ENCODE measurements around the gene ZEB1. TPM values are rescaled to one million over a fixed set of nuclear protein-coding genes. Genes with fewer than 3 reads are reported as not detected.

Gene ZEB1
- total and polyA plus RNA-seq, 9 donors: 11.0 to 48.4 (median 40.2) TPM

- TF ChIP-seq POLR2A (IDR thresholded peaks at IDR 0.05) (no peak), EP300 (IDR thresholded peaks at IDR 0.05) (no peak)
- TF ChIP-seq, protein P1, sequence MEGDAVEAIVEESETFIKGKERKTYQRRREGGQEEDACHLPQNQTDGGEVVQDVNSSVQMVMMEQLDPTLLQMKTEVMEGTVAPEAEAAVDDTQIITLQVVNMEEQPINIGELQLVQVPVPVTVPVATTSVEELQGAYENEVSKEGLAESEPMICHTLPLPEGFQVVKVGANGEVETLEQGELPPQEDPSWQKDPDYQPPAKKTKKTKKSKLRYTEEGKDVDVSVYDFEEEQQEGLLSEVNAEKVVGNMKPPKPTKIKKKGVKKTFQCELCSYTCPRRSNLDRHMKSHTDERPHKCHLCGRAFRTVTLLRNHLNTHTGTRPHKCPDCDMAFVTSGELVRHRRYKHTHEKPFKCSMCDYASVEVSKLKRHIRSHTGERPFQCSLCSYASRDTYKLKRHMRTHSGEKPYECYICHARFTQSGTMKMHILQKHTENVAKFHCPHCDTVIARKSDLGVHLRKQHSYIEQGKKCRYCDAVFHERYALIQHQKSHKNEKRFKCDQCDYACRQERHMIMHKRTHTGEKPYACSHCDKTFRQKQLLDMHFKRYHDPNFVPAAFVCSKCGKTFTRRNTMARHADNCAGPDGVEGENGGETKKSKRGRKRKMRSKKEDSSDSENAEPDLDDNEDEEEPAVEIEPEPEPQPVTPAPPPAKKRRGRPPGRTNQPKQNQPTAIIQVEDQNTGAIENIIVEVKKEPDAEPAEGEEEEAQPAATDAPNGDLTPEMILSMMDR (IDR thresholded peaks at IDR 0.05): no peak
- H3K9me3 ChIP-seq: no peaks in the 10 kb centered on the region
- no peaks in the 10 kb centered on the region for H3K36me3 ChIP-seq
- no peak overlapping the region for H3K4me3 ChIP-seq
- no peaks in the 10 kb centered on the region for H3K27me3 ChIP-seq
- no peak for DNase-seq
- intact Hi-C loops (cut with DNase I): no loop called here
- H3K4me1 ChIP-seq (ENCODE audit: insufficient read depth): no peaks in the 10 kb centered on the region
- H3K27ac ChIP-seq: no peak overlapping the region
- 64 to 76% (median 70%) methylated on average over 1 of the region's 1 CpG for WGBS, 3 donors
Observed at GRCh38 chr10:31299119-31299518, 19.9 kb upstream of the ZEB1 start.

- Histone ChIP-seq H3K4me3 (no peak overlapping the region), H3K9me3 (no peaks in the 10 kb centered on the region), H3K27me3 (no peaks in the 10 kb centered on the region), H3K27ac (no peak overlapping the region), H3K4me1 (ENCODE audit: insufficient read depth) (no peaks in the 10 kb centered on the region), H3K36me3 (no peaks in the 10 kb centered on the region)
- intact Hi-C loops (cut with DNase I): no loop called here
- WGBS, 3 donors: 81 to 99% (median 96%) methylated on average over 3 of the region's 3 CpGs
- TF ChIP-seq POLR2A (IDR thresholded peaks at IDR 0.05) (no peak), EP300 (IDR thresholded peaks at IDR 0.05) (no peak)
- TF ChIP-seq, protein P1 (IDR thresholded peaks at IDR 0.05): no peak
- no peak for DNase-seq
Observed at GRCh38 chr10:31303212-31303611, 15.8 kb upstream of the ZEB1 start.

DNA sequence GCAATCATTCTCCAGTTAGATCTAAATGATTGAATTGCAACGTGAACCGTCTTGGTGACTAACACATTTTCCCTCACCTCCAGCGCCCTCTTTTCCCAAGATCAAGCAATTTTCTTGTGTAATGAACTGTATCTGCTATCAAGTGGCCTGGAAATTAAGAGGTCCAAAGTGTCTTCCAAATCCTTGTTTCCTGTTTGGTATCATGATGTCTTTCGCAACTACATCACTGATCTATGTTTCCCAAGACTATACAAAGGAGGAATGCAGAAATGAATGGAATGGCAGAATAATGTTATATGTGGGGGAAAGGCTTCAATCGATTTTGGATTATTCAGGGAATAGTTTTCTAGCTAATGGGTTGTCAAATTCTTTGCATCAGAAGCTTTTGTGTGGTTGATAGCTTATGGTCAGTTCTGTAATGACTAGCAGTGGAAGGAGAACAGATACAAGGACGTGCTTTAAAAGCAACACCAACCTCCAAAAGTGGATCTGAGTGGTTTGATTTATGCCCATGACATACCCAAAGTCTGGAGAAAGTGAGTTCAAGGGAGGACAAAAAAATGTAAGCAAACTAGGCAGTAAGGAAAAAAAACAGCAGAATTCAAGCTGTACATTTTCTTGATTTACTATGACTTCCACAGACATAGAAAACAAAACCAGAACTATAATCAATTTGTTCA, 14.6 kb upstream of the ZEB1 start:
- H3K36me3 ChIP-seq: no peaks in the 10 kb centered on the region
- TF ChIP-seq, protein P1 (IDR thresholded peaks at IDR 0.05): no peak
- TF ChIP-seq EP300 (IDR thresholded peaks at IDR 0.05) (no peak), POLR2A (IDR thresholded peaks at IDR 0.05) (no peak)
- no peak overlapping the region for H3K4me3 ChIP-seq
- no peaks in the 10 kb centered on the region for H3K9me3 ChIP-seq
- DNase-seq: no peak
- intact Hi-C loops (cut with DNase I): no loop called here
- no peak overlapping the region for H3K27ac ChIP-seq
- no peaks in the 10 kb centered on the region for H3K27me3 ChIP-seq
- WGBS, 3 donors: 84 to 88% (median 84%) methylated on average over 6 of the region's 6 CpGs
- H3K4me1 ChIP-seq (ENCODE audit: insufficient read depth): no peaks in the 10 kb centered on the region

- no peak for TF ChIP-seq POLR2A (IDR thresholded peaks at IDR 0.05)
- TF ChIP-seq, protein P1 (IDR thresholded peaks at IDR 0.05): no peak
- no peak for TF ChIP-seq EP300 (IDR thresholded peaks at IDR 0.05)
- DNase-seq: no peak
- Histone ChIP-seq H3K27ac (no peak overlapping the region), H3K9me3 (no peaks in the 10 kb centered on the region), H3K27me3 (no peaks in the 10 kb centered on the region), H3K36me3 (no peaks in the 10 kb centered on the region), H3K4me1 (ENCODE audit: insufficient read depth) (no peaks in the 10 kb centered on the region), H3K4me3 (no peak overlapping the region)
- WGBS, 3 donors: 92 to 100% (median 97%) methylated on average over 3 of the region's 3 CpGs
- intact Hi-C loops (cut with DNase I): loop anchor here (5.0 to 10.0 kb wide), 3 partner anchors 291 to 529 kb away; no protein-coding TSS in a partner anchor
Observed at GRCh38 chr10:31313396-31313795, 5.6 kb upstream of the ZEB1 start.

Measured in ovary (tissue), 9 donors.